Activated T-helper 1 cell treated with anti-CD3 and anti-CD28 coated beads, Interleukin-2, amount 50 U/mL, for 16 hours (primary cell): Measurements from ENCODE around the gene FZD10.

Source experiments
- DNase-seq, 2 donors: peaks; one replicate each; pipeline ENCODE4 v3.0.0-alpha.2; 2020; ENCODE audit warnings: low read depth in 1 of 2, low spot score in 1 of 2

The FZD10 gene

DNA sequence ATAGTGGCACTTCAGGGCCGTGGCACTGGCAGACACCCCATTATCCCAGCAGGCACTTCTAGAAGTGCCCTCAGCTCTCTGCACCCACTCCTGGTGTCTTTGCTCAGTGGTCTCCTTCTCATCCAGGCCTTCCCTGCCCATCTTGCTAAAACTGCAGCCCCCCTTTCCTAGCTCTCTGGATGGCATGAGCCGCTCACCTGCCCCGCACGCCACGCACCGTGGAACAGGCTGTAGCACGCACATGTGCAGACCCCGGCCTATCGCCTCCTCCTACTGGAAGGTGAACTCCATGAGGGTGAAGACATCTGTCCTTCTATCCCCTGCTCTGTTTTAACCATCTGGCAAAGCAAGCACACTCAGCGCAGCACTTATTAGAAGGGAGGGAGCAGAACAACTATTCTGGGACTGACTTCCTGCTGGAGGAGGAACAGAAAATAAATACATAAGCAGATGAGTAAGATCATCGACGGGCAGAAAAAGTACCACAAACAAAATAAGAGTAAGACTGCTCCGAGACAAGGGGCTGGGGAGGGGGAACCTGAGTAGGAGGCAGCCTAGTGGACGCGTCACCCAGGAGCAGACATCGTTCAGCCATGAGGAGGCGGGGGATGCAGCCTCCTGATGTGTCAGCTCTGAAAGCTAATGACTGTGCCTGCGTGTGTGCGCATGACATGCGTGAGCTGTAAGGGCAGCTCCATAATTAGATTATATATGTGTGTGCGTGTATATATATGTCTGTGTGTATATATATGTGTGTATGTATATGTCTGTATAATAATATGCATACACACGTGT lies 7.8 kb upstream of the FZD10 start:
- DNase-seq = no peak

DNA sequence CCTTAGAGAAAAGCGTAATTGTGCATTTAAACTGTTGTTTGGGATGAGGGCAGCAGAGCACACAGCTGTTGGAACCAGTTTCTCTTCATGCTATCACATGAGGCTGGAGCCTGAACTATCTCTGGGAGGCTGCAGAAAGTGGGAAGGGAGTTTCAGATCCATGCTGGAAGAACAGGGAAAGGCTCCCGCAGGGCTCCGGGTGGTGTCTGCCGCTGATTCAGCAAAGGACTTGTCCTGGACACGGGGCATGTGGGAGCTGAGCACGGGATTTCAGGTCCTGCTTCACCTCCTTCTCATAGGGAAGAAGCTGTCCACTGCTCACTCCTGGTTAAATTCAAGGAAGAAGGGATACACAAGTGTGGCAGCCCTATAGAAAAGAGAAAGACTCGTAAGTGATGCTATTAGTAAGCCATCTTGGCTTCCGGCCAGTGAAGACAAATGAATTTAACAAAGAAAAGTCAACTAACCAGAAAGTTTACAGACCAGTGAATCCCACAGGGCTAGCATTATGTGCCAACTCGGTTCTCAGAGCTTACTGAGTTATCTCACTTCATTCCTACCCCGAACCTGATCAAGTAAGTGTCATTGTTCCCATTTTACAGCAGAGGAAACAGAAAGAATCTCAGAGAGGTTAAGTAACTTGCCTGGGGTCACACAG lies 6.7 kb upstream of the FZD10 start:
- DNase-seq = no peak

GRCh38 chr12:130156652-130157275 lies 5.5 kb upstream of the FZD10 start:
- no peak for DNase-seq

DNA sequence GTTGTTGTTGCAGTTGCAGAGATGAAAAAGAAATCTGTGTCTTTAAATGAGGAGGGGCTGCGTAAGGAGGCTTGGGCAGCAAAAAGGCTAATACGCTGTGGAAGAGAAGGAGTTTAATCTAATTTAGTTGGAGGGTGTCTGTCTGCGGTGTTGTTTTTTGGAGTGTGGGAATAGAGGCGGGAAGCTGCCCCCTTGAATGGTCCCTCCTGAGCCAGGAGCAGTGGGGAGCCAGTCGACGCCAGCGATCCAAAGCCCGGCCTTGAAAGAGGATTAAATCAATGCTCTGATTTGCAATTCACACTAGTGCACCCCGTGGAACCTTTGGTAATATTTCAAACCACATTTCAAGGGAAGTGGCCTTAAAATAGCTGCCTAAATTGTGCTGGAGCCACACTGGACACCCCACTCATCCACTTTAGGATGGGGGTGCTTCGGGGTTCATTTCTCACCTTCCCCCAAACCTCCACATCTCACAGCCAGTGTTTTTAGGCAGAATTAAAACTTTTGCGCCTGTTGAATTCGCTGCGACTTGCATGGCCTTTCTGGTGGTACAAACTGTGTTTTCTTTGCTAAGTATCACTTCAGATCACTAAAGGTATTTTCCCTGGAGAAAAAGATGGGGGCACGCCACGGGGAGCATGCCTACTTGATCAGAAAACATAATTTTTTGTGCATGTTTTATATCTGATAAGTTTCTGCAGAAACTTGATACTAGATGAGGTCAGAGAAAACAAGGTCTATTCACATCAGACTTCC lies 4.1 kb upstream of the FZD10 start:
- no peak for DNase-seq

GRCh38 chr12:130158754-130159059 lies 3.6 kb upstream of the FZD10 start:
- no peak for DNase-seq

- no peak for DNase-seq
These were observed 2.0 kb upstream of the FZD10 start for GRCh38 chr12:130160306-130160705.

DNA sequence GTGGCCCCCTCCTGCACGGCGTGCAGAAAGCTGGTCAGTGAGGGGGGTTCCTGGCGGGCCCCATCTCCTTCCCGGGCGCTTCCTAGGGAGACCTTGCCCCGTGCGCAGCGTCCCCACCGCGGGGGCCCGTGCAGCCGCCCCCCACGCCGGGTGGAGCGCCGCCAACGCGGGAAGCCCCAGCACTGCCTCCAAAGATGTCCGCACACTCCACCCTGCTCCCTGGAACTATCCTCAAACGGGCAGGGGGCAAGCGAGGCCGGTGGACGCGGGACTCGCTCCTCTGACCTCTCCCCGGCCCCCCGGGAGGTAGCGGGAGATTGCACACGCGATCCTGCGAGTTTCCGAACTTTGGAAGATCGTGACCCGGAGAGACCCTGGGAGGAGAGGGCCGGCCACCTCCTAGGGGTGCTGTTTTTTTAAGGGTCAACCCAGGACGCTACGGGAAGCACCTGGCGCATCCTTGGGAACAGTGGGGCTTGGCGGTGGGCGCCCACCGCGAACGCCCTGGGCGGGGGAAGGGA lies 1.5 kb upstream of the FZD10 start:
- DNase-seq = no peak

DNA sequence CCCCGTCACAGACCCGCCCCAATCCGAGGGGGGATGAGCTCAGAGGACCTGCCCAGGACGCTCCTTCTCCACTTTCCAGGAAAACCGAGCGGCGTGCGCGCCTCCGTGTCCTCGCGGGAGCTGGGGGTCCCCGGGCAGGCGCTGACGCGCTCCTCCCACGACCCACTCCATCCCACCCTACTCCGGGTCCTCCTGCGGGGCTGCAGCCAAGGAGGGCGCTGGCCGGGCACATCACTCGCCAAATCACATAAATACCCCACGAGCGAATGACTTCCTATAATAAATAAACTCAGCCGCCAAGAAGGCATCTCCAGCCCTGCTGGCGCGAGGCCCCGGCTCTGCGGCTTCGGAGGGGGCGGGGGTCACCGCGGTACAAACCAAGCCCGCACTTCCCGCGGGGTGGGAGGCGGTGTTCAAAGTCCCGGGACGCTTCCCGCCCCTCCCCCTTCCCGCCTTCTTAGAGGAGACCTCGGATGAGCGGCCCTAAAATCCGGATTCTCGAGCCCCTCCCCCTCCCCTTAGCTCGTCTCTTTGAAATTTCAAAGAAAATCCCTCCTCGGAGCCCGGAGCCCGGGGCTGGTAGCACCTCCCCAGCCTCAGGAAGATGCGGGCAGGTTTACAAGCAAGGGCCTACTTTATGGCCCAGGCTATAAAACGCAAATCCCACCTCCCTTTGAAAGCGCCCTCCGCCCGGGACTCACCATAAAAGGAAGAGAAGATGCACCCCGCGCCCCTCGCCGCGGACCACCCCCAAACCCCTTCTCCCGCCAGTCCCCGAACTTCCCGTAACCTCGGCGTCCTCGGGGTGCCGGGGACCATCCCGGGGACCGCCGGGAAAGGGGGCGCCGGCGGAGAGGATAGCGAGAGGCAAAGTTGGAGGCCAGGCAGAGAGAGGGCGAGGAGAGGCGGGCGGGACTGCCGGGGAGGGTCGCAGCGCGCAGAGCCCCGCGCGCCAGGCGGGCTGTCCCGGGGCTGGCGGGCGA lies 712 bp upstream of the FZD10 start:
- DNase-seq = no peak

DNA sequence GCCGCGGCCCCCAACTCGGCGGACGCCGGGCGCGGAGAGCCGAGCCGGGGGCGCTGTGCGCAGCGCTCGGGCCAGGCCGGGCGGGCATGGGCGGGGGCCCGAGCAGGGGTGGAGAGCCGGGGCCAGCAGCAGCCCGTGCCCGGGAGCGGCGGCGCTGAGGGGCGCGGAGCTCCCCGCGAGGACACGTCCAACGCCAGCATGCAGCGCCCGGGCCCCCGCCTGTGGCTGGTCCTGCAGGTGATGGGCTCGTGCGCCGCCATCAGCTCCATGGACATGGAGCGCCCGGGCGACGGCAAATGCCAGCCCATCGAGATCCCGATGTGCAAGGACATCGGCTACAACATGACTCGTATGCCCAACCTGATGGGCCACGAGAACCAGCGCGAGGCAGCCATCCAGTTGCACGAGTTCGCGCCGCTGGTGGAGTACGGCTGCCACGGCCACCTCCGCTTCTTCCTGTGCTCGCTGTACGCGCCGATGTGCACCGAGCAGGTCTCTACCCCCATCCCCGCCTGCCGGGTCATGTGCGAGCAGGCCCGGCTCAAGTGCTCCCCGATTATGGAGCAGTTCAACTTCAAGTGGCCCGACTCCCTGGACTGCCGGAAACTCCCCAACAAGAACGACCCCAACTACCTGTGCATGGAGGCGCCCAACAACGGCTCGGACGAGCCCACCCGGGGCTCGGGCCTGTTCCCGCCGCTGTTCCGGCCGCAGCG lies 639 bp downstream of the FZD10 start:
- no peak for DNase-seq

- no peak for DNase-seq
These were observed 1.4 kb downstream of the FZD10 start for GRCh38 chr12:130163461-130164215.

GRCh38 chr12:130164216-130164542 lies 1.9 kb downstream of the FZD10 start:
- no peak for DNase-seq

DNA sequence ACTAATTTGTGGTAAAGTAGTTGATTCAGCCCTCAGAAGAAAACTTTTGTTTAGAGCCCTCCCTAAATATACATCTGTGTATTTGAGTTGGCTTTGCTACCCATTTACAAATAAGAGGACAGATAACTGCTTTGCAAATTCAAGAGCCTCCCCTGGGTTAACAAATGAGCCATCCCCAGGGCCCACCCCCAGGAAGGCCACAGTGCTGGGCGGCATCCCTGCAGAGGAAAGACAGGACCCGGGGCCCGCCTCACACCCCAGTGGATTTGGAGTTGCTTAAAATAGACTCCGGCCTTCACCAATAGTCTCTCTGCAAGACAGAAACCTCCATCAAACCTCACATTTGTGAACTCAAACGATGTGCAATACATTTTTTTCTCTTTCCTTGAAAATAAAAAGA lies 2.7 kb downstream of the FZD10 start:
- no peak for DNase-seq

- no peak for DNase-seq
These were observed 4.0 kb downstream of the FZD10 start for GRCh38 chr12:130166306-130166705.

- no peak for DNase-seq
These were observed 5.3 kb downstream of the FZD10 start for GRCh38 chr12:130167537-130167936.

DNA sequence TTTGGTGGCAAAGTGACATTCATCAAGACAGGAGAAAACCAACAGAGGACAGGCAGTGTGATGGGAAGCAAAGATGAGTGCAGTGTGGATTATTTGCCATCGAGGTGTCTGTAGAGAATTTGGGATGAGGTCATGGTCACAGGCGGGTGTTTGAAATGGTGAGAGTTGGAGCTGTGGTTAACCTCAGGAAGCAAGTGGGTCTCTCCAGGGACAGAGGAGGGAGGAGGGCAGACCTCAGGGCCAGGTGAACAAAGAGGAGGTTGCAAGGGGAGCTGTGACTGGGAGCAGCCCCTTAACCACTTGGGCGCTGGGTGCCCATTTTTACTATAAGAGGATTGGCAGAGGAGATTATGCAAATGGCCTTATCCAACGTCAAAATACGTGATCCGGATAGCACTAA lies 7.0 kb downstream of the FZD10 start:
- DNase-seq = no peak

GRCh38 chr12:130169924-130170323 lies 7.7 kb downstream of the FZD10 start:
- no peak for DNase-seq

GRCh38 chr12:130170611-130171010 lies 8.3 kb downstream of the FZD10 start:
- no peak for DNase-seq

- no peak for DNase-seq
These were observed 15.5 kb downstream of the FZD10 start for GRCh38 chr12:130177635-130178242.

- DNase-seq = no peak
These were observed 16.0 kb downstream of the FZD10 start for GRCh38 chr12:130178282-130178681.
